Activated naive CD4-positive, alpha-beta T cell treated with anti-CD3 and anti-CD28 coated beads, Interleukin-2, amount 50 U/mL, for 24 hours (primary cell): Measurements from ENCODE around the gene CUTC.

ENCODE experiments used
- H3K27ac Mint-ChIP-seq: one replicate; pipeline ENCODE4 v1.8.0; 2021; ENCODE audit warnings: mild to moderate bottlenecking, mixed read lengths
- H3K27me3 Mint-ChIP-seq: one replicate; pipeline ENCODE4 v1.8.0; 2021; ENCODE audit warnings: mixed read lengths
- H3K36me3 Mint-ChIP-seq: one replicate; pipeline ENCODE4 v1.8.0; 2021; ENCODE audit warnings: mixed read lengths
- H3K4me1 Mint-ChIP-seq: one replicate; pipeline ENCODE4 v1.8.0; 2021; ENCODE audit warnings: mixed read lengths
- H3K4me3 Mint-ChIP-seq: one replicate; pipeline ENCODE4 v1.8.0; 2021; ENCODE audit warnings: mild to moderate bottlenecking, mixed read lengths
- H3K9me3 Mint-ChIP-seq: one replicate; pipeline ENCODE4 v1.8.0; 2021; ENCODE audit warnings: mixed read lengths

CUTC gene

GRCh38 chr10:99765672-99766301, 33.8 kb downstream of the CUTC start:
- Mint-ChIP-seq H3K4me3 (no peak overlapping the region), H3K4me1 (no peaks in the 10 kb centered on the region), H3K36me3 (peaks cover 18% of the 10 kb centered on the region), H3K9me3 (peaks cover 9% of the 10 kb centered on the region), H3K27ac (no peak overlapping the region), H3K27me3 (no peaks in the 10 kb centered on the region)

- Mint-ChIP-seq H3K4me1 (no peaks in the 10 kb centered on the region), H3K36me3 (peaks cover 15% of the 10 kb centered on the region), H3K27ac (no peak overlapping the region), H3K9me3 (peaks cover 9% of the 10 kb centered on the region), H3K27me3 (no peaks in the 10 kb centered on the region), H3K4me3 (no peak overlapping the region)
These were observed 34.3 kb downstream of the CUTC start for GRCh38 chr10:99766302-99766681.

DNA sequence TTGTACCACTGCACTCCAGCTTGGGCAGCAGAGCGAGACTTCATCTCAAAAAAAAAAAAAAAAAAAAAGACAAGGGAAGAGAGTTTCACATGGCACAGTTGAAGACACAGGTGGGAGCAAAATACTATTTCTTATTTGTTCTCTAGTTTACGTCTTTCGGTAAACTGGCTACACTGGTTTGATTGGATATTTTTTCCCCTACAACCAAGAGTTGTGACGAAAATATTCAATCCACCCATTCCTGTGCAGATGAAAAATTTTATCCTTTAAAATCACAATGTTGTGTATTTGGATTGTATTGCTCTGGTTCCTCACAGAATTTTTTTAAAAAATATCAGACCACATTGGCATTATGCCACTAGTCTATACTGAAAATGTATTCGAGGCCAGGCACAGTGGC, 35.9 kb downstream of the CUTC start:
- H3K27me3 Mint-ChIP-seq: no peaks in the 10 kb centered on the region
- H3K4me1 Mint-ChIP-seq: no peaks in the 10 kb centered on the region
- H3K27ac Mint-ChIP-seq: no peak overlapping the region
- peaks cover 6% of the 10 kb centered on the region for H3K36me3 Mint-ChIP-seq
- H3K4me3 Mint-ChIP-seq: no peak overlapping the region
- peaks cover 4% of the 10 kb centered on the region for H3K9me3 Mint-ChIP-seq

- Mint-ChIP-seq H3K36me3 (peaks cover 3% of the 10 kb centered on the region), H3K4me3 (no peak overlapping the region), H3K9me3 (peaks cover under 1% of the 10 kb centered on the region), H3K27ac (no peak overlapping the region), H3K27me3 (no peaks in the 10 kb centered on the region), H3K4me1 (no peaks in the 10 kb centered on the region)
These were observed 36.5 kb downstream of the CUTC start for GRCh38 chr10:99768556-99768955.

DNA sequence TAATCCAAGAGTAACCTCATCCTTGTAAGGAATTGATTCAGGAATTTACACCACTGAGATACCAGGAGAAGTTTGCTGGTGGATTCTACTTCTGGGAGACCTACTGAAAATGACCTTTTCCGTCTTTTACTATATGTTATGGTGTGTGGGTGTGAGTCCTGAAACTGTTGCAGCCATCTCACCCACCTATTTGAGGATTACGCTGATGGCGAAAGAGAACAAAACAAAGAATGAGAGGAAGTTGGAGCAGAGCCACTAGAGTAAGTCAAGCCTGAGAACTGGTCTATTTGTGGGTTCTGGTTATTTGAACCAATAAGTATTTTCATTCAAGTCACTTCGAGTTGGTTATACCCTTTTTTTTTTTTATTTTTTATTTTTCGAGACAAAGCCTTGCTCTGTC, 37.7 kb downstream of the CUTC start:
- Mint-ChIP-seq H3K27me3 (no peaks in the 10 kb centered on the region), H3K4me3 (no peak overlapping the region), H3K27ac (no peak overlapping the region), H3K9me3 (no peaks in the 10 kb centered on the region), H3K36me3 (peaks cover 2% of the 10 kb centered on the region), H3K4me1 (no peaks in the 10 kb centered on the region)

- H3K9me3 Mint-ChIP-seq: no peaks in the 10 kb centered on the region
- H3K4me3 Mint-ChIP-seq: no peak overlapping the region
- no peaks in the 10 kb centered on the region for H3K4me1 Mint-ChIP-seq
- H3K27ac Mint-ChIP-seq: no peak overlapping the region
- H3K27me3 Mint-ChIP-seq: no peaks in the 10 kb centered on the region
- peaks cover 2% of the 10 kb centered on the region for H3K36me3 Mint-ChIP-seq
These were observed 38.5 kb downstream of the CUTC start for GRCh38 chr10:99770408-99771045.

DNA sequence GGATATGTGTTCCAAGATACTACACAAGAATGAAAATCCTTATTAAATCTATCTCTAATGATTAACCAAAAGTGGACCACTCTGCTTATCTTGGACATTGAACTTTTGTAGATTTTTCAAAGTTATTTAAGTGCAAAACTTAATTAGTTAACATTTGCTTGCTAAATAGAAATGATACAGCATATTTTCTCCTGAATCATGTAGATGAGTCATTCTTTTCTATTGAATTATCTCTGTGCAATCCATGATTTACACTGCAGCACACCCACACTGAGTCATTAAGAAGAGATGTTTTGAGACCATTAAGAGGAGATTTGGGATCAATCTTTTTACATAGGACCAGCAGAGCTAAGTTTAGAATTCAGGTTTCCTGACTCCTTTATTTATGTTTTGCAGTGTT, 43.8 kb downstream of the CUTC start:
- H3K4me1 Mint-ChIP-seq: peaks cover 7% of the 10 kb centered on the region
- H3K4me3 Mint-ChIP-seq: no peak overlapping the region
- H3K27me3 Mint-ChIP-seq: peaks cover 2% of the 10 kb centered on the region
- no peak overlapping the region for H3K27ac Mint-ChIP-seq
- peaks cover 5% of the 10 kb centered on the region for H3K9me3 Mint-ChIP-seq
- H3K36me3 Mint-ChIP-seq: peaks cover 5% of the 10 kb centered on the region

DNA sequence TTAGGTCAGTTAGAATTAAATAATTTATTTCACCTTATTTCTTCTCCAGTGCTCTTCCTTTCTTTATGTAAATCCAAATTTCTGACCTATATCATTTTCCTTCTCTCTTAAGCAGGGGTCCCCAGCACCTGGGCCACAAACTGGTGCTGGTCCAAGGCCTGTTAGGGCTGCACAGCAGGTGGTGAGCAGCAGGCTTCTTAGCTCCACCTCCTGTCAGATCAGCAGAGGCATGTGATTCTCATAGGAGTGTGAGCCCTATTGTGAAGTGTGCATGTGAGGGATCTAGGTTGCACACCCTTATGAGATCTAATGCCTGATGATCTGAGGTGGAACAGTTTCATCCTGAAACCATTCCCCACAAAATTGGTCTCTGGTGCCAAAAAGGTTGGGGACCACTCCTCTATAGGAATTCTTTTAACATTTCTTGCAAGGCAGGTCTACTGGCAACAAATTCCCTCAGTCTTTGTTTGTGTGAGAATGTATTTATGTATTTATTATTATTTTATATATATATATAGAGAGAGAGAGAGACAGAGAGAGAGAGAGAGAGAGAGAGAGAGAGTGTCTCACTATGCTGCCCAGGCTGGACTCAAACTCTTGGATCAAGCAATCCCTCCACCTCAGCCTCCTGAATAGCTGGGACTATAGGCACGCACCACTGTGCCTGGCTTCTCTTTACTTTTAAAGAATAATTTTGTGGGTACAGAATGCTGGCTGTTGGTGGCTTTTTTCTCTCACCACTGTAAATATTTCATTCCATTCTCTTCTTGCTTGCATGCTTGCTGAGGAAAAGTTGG, 46.1 kb downstream of the CUTC start:
- peaks cover 7% of the 10 kb centered on the region for H3K4me1 Mint-ChIP-seq
- H3K27ac Mint-ChIP-seq: no peak overlapping the region
- no peak overlapping the region for H3K4me3 Mint-ChIP-seq
- peaks cover 2% of the 10 kb centered on the region for H3K27me3 Mint-ChIP-seq
- peaks cover 5% of the 10 kb centered on the region for H3K9me3 Mint-ChIP-seq
- peaks cover 5% of the 10 kb centered on the region for H3K36me3 Mint-ChIP-seq

GRCh38 chr10:99779335-99779734, 47.3 kb downstream of the CUTC start:
- Mint-ChIP-seq H3K4me3 (no peak overlapping the region), H3K9me3 (peaks cover 5% of the 10 kb centered on the region)

DNA sequence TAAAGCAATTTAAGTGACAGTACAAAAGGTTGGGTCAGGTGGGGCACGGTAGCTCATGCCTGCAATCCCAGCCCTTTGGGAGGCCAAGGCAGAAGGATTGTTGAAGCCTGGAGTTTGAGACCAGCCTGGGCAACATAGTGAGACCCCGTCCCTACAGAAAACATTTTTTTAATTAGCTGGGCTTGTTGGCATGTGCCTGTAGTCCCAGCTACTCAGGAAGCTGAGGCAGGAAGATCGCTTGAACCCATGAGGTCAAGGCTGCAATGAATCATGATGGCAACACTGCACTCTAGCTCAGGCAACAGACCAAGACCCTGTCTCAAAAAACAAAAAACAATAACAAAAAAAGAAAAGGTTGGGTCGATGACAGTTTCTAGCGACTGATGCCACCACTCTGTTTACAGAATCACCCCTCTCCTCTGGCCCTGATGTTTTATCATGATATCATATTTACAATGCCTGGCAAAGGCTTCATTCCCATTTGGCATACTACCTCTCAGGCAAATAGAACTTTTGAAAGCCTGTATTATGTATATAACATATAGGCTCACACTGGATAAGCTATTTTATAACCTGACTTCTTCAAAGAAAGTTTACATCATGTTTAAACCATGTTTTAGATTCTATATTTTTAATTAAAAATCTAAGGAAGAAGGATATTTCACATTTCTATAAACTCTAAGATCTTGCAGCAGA, 49.8 kb downstream of the CUTC start:
- Mint-ChIP-seq H3K27ac (no peak overlapping the region), H3K27me3 (peaks cover 2% of the 10 kb centered on the region), H3K4me3 (no peak overlapping the region), H3K9me3 (peaks cover 5% of the 10 kb centered on the region), H3K36me3 (peaks cover 6% of the 10 kb centered on the region), H3K4me1 (peaks cover 7% of the 10 kb centered on the region)

More at GRCh38 chr10:99779335-99779734, 47.3 kb downstream of the CUTC start:
- H3K27me3 Mint-ChIP-seq: peaks cover 2% of the 10 kb centered on the region
- H3K36me3 Mint-ChIP-seq: peaks cover 5% of the 10 kb centered on the region
- H3K27ac Mint-ChIP-seq: no peak overlapping the region
- peaks cover 7% of the 10 kb centered on the region for H3K4me1 Mint-ChIP-seq

- Mint-ChIP-seq H3K27me3 (peaks cover 2% of the 10 kb centered on the region), H3K4me3 (no peak within 1 kb of the TSS), H3K36me3 (peaks cover 9% of the 10 kb centered on the region), H3K27ac (no peak within 1 kb of the TSS), H3K9me3 (peaks cover 5% of the 10 kb centered on the region), H3K4me1 (peaks cover 7% of the 10 kb centered on the region)
These were observed 50.6 kb downstream of the CUTC start, which contains the start of gene ABCC2 for GRCh38 chr10:99782447-99783286. ABCC2 (plus strand) TSS chr10:99782640; CDS start chr10:99782845, 205 bp downstream.

- H3K27me3 Mint-ChIP-seq: peaks cover 2% of the 10 kb centered on the region
- H3K27ac Mint-ChIP-seq: no peak overlapping the region
- no peaks in the 10 kb centered on the region for H3K9me3 Mint-ChIP-seq
- peaks cover 6% of the 10 kb centered on the region for H3K4me1 Mint-ChIP-seq
- peaks cover 12% of the 10 kb centered on the region for H3K36me3 Mint-ChIP-seq
- no peak overlapping the region for H3K4me3 Mint-ChIP-seq
These were observed 52.1 kb downstream of the CUTC start for GRCh38 chr10:99784016-99784726.

GRCh38 chr10:99784727-99785441, 52.9 kb downstream of the CUTC start:
- Mint-ChIP-seq H3K27me3 (peaks cover 2% of the 10 kb centered on the region), H3K36me3 (peaks cover 13% of the 10 kb centered on the region), H3K9me3 (no peaks in the 10 kb centered on the region), H3K4me3 (no peak overlapping the region), H3K27ac (no peak overlapping the region), H3K4me1 (no peaks in the 10 kb centered on the region)

DNA sequence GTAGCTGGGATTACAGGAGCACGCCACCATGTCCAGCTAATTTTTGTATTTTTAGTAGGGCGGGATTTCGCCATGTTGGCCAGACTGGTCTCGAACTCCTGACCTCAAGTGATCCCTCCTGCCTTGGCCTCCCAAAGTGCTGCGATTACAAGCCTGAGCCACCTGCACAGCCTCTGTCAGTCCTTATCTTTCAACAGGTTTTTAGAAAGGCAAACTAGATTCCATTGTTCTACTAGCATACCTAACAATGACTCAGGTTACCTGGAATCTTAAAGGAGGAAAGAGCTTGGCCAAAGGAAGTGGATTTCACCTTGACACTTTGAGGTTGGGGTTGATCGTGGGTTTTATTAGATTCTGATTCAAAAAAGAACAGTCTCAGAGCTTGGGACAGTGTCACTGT, 53.6 kb downstream of the CUTC start:
- Mint-ChIP-seq H3K36me3 (peaks cover 13% of the 10 kb centered on the region), H3K4me3 (no peak overlapping the region), H3K4me1 (no peaks in the 10 kb centered on the region), H3K9me3 (no peaks in the 10 kb centered on the region), H3K27me3 (no peaks in the 10 kb centered on the region), H3K27ac (no peak overlapping the region)
